IMR-90 (cell line): Measurements from ENCODE around the gene CCN2. TPM values are rescaled to one million over a fixed set of nuclear protein-coding genes. Genes with fewer than 3 reads are reported as not detected.

ENCODE experiments used
- ATAC-seq: fragments of 200-7000 bp; cut with Tn5 transposase; 2 replicates; pipeline ENCODE4 v1.9.1; 2020; ENCODE audit warnings: low read depth, mild to moderate bottlenecking, moderate library complexity
- BruUV-seq: library from RNA; stranded (reverse); fragments of 400-500 nt; replicated peaks from 2 replicates; lab custom pipeline; 2021; lab: Mats Ljungman, UMichigan
- CTCF ChIA-PET: fragments of 300-600 bp; formaldehyde crosslinking; extraction: SDS; loops from one replicate; lab custom pipeline; 2021; ENCODE audit warnings: antibody characterized with exemption; lab: Yijun Ruan, JAX
- POLR2A ChIA-PET: fragments of 300-600 bp; sonication (Branson Sonifier 250); formaldehyde crosslinking; loops from one replicate; lab custom pipeline; 2022; ENCODE audit warnings: antibody characterized with exemption; ENCODE audit not compliant: unreplicated experiment; lab: Charles Lee
- DNase-seq: peaks from one replicate; pipeline ENCODE4 v3.0.0; 2013
- H2AFZ ChIP-seq: replicated peaks from 2 replicates; pipeline ENCODE3; 2013; ENCODE audit warnings: low read length, mild to moderate bottlenecking; ENCODE audit not compliant: poor library complexity
- H2AK5ac ChIP-seq: 2 replicates; pipeline ENCODE4 v1.6.1; 2013; ENCODE audit warnings: low read depth, low read length, inconsistent platforms
- H2AK9ac ChIP-seq: replicated peaks from 2 replicates; pipeline ENCODE3; 2013; ENCODE audit warnings: mild to moderate bottlenecking, low read depth, low read length, moderate library complexity; ENCODE audit not compliant: poor library complexity
- H2BK120ac ChIP-seq: 2 replicates; pipeline ENCODE4 v1.6.1; 2013; ENCODE audit warnings: low read depth, low read length, inconsistent platforms
- H2BK15ac ChIP-seq: 3 replicates; pipeline ENCODE4 v1.6.1; 2013; ENCODE audit warnings: low read depth, low read length, inconsistent platforms
- H2BK20ac ChIP-seq: 2 replicates; pipeline ENCODE4 v1.6.1; 2013; ENCODE audit warnings: low read depth, mild to moderate bottlenecking, inconsistent platforms, low read length, moderate library complexity
- H2BK5ac ChIP-seq: 2 replicates; pipeline ENCODE4 v1.6.1; 2013; ENCODE audit warnings: mild to moderate bottlenecking, low read depth, low read length, inconsistent platforms; ENCODE audit not compliant: poor library complexity, severe bottlenecking
- H3K14ac ChIP-seq: replicated peaks from 2 replicates; pipeline ENCODE4 v1.6.1; 2013; ENCODE audit warnings: low read depth, low read length, inconsistent platforms
- H3K18ac ChIP-seq: 2 replicates; pipeline ENCODE4 v1.6.1; 2013; ENCODE audit warnings: low read depth, low read length, control low read depth
- H3K23ac ChIP-seq: 2 replicates; pipeline ENCODE4 v1.6.1; 2013; ENCODE audit warnings: low read depth, low read length, inconsistent platforms
- H3K27ac ChIP-seq: 2 replicates; pipeline ENCODE4 v1.5.1; 2013; ENCODE audit warnings: mild to moderate bottlenecking, control low read depth, low read length; ENCODE audit not compliant: insufficient read depth
- H3K27me3 ChIP-seq: 2 replicates; pipeline ENCODE4 v1.6.1; 2013; ENCODE audit warnings: low read length; ENCODE audit not compliant: control insufficient read depth, insufficient read depth
- H3K36me3 ChIP-seq: 2 replicates; pipeline ENCODE4 v1.6.1; 2013; ENCODE audit warnings: low read length, mixed read lengths; ENCODE audit not compliant: control insufficient read depth, insufficient read depth
- H3K4ac ChIP-seq: 2 replicates; pipeline ENCODE4 v1.6.1; 2013; ENCODE audit warnings: low read depth, low read length, inconsistent platforms
- H3K4me1 ChIP-seq: 2 replicates; pipeline ENCODE4 v1.6.1; 2013; ENCODE audit warnings: low read length, mixed read lengths; ENCODE audit not compliant: control insufficient read depth, insufficient read depth
- H3K4me2 ChIP-seq: 2 replicates; pipeline ENCODE4 v1.6.1; 2013; ENCODE audit warnings: low read depth, mild to moderate bottlenecking, control low read depth, low read length, moderate library complexity
- H3K4me3 ChIP-seq: 2 replicates; pipeline ENCODE4 v1.5.1; 2013; ENCODE audit warnings: low read depth, mild to moderate bottlenecking, control low read depth, low read length, moderate library complexity; ENCODE audit not compliant: insufficient read depth
- H3K56ac ChIP-seq: 2 replicates; pipeline ENCODE4 v1.6.1; 2013; ENCODE audit warnings: low read length, inconsistent platforms; ENCODE audit not compliant: insufficient read depth; ENCODE audit errors: extremely low read depth
- H3K79me1 ChIP-seq, 2 experiments: 2 replicates each; pipeline ENCODE4 v1.6.1; 2013; ENCODE audit warnings: low read length in 2 of 2, inconsistent platforms in 1 of 2, low read depth in 1 of 2
- H3K9ac ChIP-seq: 2 replicates; pipeline ENCODE4 v1.6.1; 2013; ENCODE audit warnings: low read depth, low read length, control low read depth
- H3K9me1 ChIP-seq: 2 replicates; pipeline ENCODE4 v1.6.1; 2013; ENCODE audit warnings: low read length, inconsistent platforms; ENCODE audit not compliant: insufficient read depth
- H3K9me3 ChIP-seq: 2 replicates; pipeline ENCODE4 v1.6.1; 2013; ENCODE audit warnings: low read length; ENCODE audit not compliant: control insufficient read depth, insufficient read depth
- H4K20me1 ChIP-seq: 2 replicates; pipeline ENCODE4 v1.6.1; 2013; ENCODE audit warnings: low read length, inconsistent platforms; ENCODE audit not compliant: insufficient read depth
- H4K5ac ChIP-seq: 2 replicates; pipeline ENCODE4 v1.6.1; 2013; ENCODE audit warnings: mild to moderate bottlenecking, low read depth, low read length, control low read depth
- H4K8ac ChIP-seq, 2 experiments: 2 replicates each; pipeline ENCODE4 v1.6.1; 2013; ENCODE audit warnings: low read depth in 2 of 2, low read length in 2 of 2, control low read depth in 1 of 2, inconsistent platforms in 1 of 2
- H4K91ac ChIP-seq: 2 replicates; pipeline ENCODE4 v1.6.1; 2013; ENCODE audit warnings: low read depth, low read length, inconsistent platforms; ENCODE audit not compliant: insufficient read depth
- CEBPB ChIP-seq: IDR thresholded peaks from 2 replicates; pipeline ENCODE4 v1.6.1; 2012; ENCODE audit warnings: low read depth, low read length, improper control_type of control experiment
- CHD1 ChIP-seq: IDR thresholded peaks from 2 replicates; pipeline ENCODE4 v1.6.1; 2012; ENCODE audit warnings: low read depth, low read length, improper control_type of control experiment
- FOS ChIP-seq: fragments of 150-350 bp; IDR thresholded peaks from 2 replicates; pipeline ENCODE4 v1.6.1; 2016; ENCODE audit warnings: low read depth, low read length
- MXI1 ChIP-seq: IDR thresholded peaks from 2 replicates; pipeline ENCODE4 v1.6.1; 2012; ENCODE audit warnings: low read depth, mild to moderate bottlenecking, low read length, moderate library complexity, borderline replicate concordance
- POLR2A ChIP-seq: IDR thresholded peaks from 2 replicates; pipeline ENCODE4 v1.6.1; 2012; ENCODE audit warnings: mild to moderate bottlenecking, low read depth, low read length
- RAD21 ChIP-seq: IDR thresholded peaks from 2 replicates; pipeline ENCODE4 v1.6.1; 2012; ENCODE audit warnings: low read length, improper control_type of control experiment
- RCOR1 ChIP-seq: IDR thresholded peaks from 2 replicates; pipeline ENCODE4 v1.6.1; 2012; ENCODE audit warnings: mild to moderate bottlenecking, low read length, improper control_type of control experiment; ENCODE audit not compliant: insufficient replicate concordance
- RFX5 ChIP-seq: IDR thresholded peaks from 2 replicates; pipeline ENCODE4 v1.8.0; 2012; ENCODE audit warnings: low read depth, mild to moderate bottlenecking, low read length, moderate library complexity
- SMC3 ChIP-seq: fragments of 150-350 bp; IDR thresholded peaks from 2 replicates; pipeline ENCODE4 v1.6.1; 2016; ENCODE audit warnings: low read depth, mild to moderate bottlenecking, antibody characterized with exemption, low read length, moderate library complexity
- WGBS, 2 experiments: methylation state at CpG; one replicate each; pipeline versions ENCODE4 v1.1.5 to v1.1.7; 2013; ENCODE audit warnings: missing lambda C conversion rate in 2 of 2; ENCODE audit not compliant: insufficient read length in 1 of 2; ENCODE audit errors: extremely low coverage in 2 of 2; 5-methylcytosine and 5-hydroxymethylcytosine counted together
- dilution Hi-C: fragments of 300-500 bp; cut with HindIII; formaldehyde crosslinking; loops from one replicate; pipeline ENCODE4 v1.14.3; 2018; ENCODE audit warnings: low sequenced_read_pairs; ENCODE audit not compliant: unreplicated experiment
- in situ Hi-C: fragments of 300-500 bp; cut with MboI; formaldehyde crosslinking; loops from 3 replicates; pipeline ENCODE4 v1.14.3; 2019; ENCODE audit warnings: low sequenced_read_pairs, inconsistent platforms, mixed read lengths
- intact Hi-C: fragments of 100-400 bp; cut with micrococcal nuclease; formaldehyde crosslinking; loops from 2 replicates; pipeline ENCODE4 v1.10.0; 2022
- polyA plus RNA-seq, 3 experiments: library from polyadenylated mRNA; depleted of rRNA; stranded (reverse); fragments of >200 nt; gene quantifications; 2 replicates each; pipeline ENCODE4 v1.2.3, GENCODE V29; 2012; ENCODE audit warnings: low replicate concordance in 1 of 3
- total RNA-seq: library from RNA; depleted of rRNA; stranded (reverse); fragments of >200 nt; gene quantifications from 2 replicates; pipeline ENCODE4 v1.2.3, GENCODE V29; 2012
- TF ChIP-seq, protein P1 (sequence below): fragments of 150-350 bp; IDR thresholded peaks from 2 replicates; pipeline ENCODE4 v1.6.1; 2016; ENCODE audit warnings: low read depth, mild to moderate bottlenecking, low read length, moderate library complexity, borderline replicate concordance

CCN2 gene
- total and polyA plus RNA-seq, 2 of the 4 experiments (the other 2 are of a cell fraction): 148 to 1,205 TPM

DNA sequence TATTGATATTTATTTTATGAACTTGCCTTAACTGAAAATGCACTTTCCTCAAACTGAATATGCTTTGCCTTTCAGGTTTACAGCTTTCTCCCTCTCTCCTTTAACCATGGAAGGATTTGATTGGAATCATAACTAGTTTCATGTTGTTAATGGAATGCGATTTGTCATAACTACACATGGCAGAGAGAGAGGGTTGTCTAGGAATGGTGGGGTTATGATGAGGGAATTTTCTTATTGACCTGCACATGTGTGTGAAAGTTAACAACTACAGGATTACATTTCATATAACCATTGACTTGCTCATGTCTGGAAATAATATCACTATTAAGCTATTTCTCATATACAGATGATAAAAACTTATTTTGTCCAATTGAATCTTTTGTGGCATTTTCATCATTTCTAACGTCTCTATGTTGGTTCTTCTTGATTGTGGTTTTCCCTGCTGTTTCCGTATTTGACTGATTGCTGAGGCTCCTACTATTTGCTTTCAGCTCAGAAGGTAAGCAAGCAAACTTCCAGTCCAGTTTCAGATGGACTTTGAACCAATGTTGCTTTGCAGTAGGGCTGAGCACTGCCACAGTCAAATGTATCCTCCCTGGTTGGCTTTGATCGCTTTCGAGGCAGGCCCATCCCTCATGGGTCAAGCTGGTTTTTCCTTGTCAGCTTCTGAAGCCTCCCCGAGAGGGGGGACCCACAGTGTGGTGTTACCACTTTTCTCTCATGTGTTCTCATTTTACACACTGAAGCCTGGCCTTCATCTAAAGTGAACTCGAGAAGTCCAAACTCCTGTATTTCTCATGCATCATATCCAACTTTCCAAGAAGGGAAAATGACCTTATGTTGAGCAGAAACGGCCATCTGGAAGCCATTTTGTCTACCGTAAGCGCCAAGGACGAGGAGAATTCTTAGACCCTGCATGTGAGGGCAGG, 7.6 kb upstream of the CCN2 start:
- Histone ChIP-seq H2AFZ (peak overlapping the region; percentile 16), H3K9ac (no peak overlapping the region), H4K20me1 (no peaks in the 10 kb centered on the region), H4K91ac (peak overlapping the region; percentile 52), H4K8ac (0 out of 4 replicates have a peak overlapping the region, but pooled peaks have one; percentile 0 to 28), H3K4ac (peak overlapping the region; percentile 60; the same call in 1 of the 2 replicates), H3K4me3 (no peak overlapping the region), H3K14ac (no peak overlapping the region), H2AK5ac (peak overlapping the region; percentile 40; the same call in 1 of the 2 replicates), H3K36me3 (no peaks in the 10 kb centered on the region), H2BK5ac (no peak overlapping the region), H3K18ac (peak overlapping the region; percentile 43; the same call in 1 of the 2 replicates), H2BK120ac (0 out of 2 replicates have a peak overlapping the region, but pooled peaks have one; percentile 60), H2BK20ac (peak overlapping the region; percentile 79), H3K4me1 (peaks cover 11% of the 10 kb centered on the region), H2BK15ac (peak overlapping the region; percentile 82; the same call in 2 of the 3 replicates), H3K56ac (no peak overlapping the region), H2AK9ac (no peak overlapping the region), H3K4me2 (no peak overlapping the region), H3K23ac (no peak overlapping the region), H4K5ac (no peak overlapping the region; the same call in none of the 2 replicates), H3K27me3 (no peaks in the 10 kb centered on the region), H3K9me3 (no peaks in the 10 kb centered on the region), H3K27ac (no peak overlapping the region), H3K79me1 (no peaks in the 10 kb centered on the region), H3K9me1 (0 out of 2 replicates have a peak, but pooled peaks cover 6% of the 10 kb centered on the region)
- no peak for ATAC-seq
- no peak for DNase-seq
- CTCF ChIA-PET: interaction anchor here (1.4 kb wide), 1 partner anchor 8 kb away, joined by 4 read pairs; the partner anchor contains the start of gene CCN2
- intact Hi-C loops: no loop called here
- BruUV-seq: no TSS peak
- in situ Hi-C loops: no loop called here
- POLR2A ChIA-PET: interaction anchor here (2.9 kb wide), 1 partner anchor 8 kb away, joined by 17 read pairs; the partner anchor contains the start of gene CCN2
- dilution Hi-C loops: no loop called here
- WGBS, 2 experiments: no CpG with 5 or more reads among the region's 11 CpGs
- TF ChIP-seq MXI1 (no peak), RFX5 (no peak), FOS (no peak), CHD1 (no peak), RCOR1 (no peak), RAD21 (no peak), POLR2A (no peak), CEBPB (no peak), SMC3 (no peak)
- TF ChIP-seq, protein P1, sequence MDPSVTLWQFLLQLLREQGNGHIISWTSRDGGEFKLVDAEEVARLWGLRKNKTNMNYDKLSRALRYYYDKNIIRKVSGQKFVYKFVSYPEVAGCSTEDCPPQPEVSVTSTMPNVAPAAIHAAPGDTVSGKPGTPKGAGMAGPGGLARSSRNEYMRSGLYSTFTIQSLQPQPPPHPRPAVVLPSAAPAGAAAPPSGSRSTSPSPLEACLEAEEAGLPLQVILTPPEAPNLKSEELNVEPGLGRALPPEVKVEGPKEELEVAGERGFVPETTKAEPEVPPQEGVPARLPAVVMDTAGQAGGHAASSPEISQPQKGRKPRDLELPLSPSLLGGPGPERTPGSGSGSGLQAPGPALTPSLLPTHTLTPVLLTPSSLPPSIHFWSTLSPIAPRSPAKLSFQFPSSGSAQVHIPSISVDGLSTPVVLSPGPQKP: no peak
